HG03139 (cell line): ENCODE measurements around the gene WASHC1.
"Not testable (repeated sequence)": the region's sequence is repeated elsewhere in the genome, so short reads cannot be mapped to it uniquely, and the experiment has no call there.

ENCODE experiments used
- ATAC-seq: cut with Tn5 transposase; IDR thresholded peaks from one replicate; pipeline ENCODE4 v1.9.1; 2021; ENCODE audit not compliant: unreplicated experiment

The WASHC1 gene

DNA sequence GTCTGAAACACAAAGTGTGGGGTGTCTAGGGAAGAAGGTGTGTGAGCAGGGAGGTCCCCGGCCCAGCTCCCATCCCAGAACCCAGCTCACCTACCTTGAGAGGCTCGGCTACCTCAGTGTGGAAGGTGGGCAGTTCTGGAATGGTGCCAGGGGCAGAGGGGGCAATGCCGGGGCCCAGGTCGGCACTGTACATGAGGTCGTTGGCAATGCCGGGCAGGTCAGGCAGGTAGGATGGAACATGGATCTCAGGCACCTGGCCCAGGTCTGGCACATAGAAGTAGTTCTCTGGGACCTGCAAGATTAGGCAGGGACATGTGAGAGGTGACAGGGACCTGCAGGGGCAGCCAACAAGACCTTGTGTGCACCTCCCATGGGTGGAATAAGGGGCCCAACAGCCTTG, 12.4 kb downstream of the WASHC1 start:
- ATAC-seq: not testable (repeated sequence)

- not testable (repeated sequence) for ATAC-seq
Measured at GRCh38 chr9:14129-14809, 15.0 kb downstream of the WASHC1 start.

- ATAC-seq: not testable (repeated sequence)
Measured at GRCh38 chr9:11206-11605, 18.1 kb downstream of the WASHC1 start.

GRCh38 chr9:10653-11053, 18.6 kb downstream of the WASHC1 start:
- not testable (repeated sequence) for ATAC-seq

- not testable (repeated sequence) for ATAC-seq
Measured at GRCh38 chr9:10207-10606, 19.0 kb downstream of the WASHC1 start.
